Upper lobe of left lung (tissue), 4 donors: ENCODE measurements around the gene SFSWAP.

Source experiments
- EP300 ChIP-seq, 4 donors: sonication (generic); formaldehyde crosslinking; IDR thresholded peaks; one replicate each; pipeline ENCODE4 v1.5.1; 2017; ENCODE audit warnings: antibody characterized with exemption in 4 of 4, control low read depth in 2 of 4
- POLR2A ChIP-seq, 4 donors: fragments of 450-650 bp; IDR thresholded peaks; one replicate each; pipeline ENCODE4 v1.5.1; 2016 to 2017; ENCODE audit warnings: antibody characterized with exemption in 4 of 4, mild to moderate bottlenecking in 2 of 4
- POLR2AphosphoS5 ChIP-seq, 2 donors: sonication (generic); formaldehyde crosslinking; IDR thresholded peaks; one replicate each; pipeline ENCODE4 v1.5.1; 2017; ENCODE audit warnings: antibody characterized with exemption in 2 of 2
- TF ChIP-seq, protein P1 (sequence below), 6 experiments: fragments of 450-650 bp in 4 of 6; fragments of 200-600 bp in 2 of 6; sonication (generic) in 2 of 6; IDR thresholded peaks; one replicate each; pipeline ENCODE4 v1.5.1; 2016 to 2019; ENCODE audit warnings: antibody characterized with exemption in 6 of 6

- no peak for TF ChIP-seq POLR2AphosphoS5 (IDR thresholded peaks at IDR 0.05)
- TF ChIP-seq, protein P1, sequence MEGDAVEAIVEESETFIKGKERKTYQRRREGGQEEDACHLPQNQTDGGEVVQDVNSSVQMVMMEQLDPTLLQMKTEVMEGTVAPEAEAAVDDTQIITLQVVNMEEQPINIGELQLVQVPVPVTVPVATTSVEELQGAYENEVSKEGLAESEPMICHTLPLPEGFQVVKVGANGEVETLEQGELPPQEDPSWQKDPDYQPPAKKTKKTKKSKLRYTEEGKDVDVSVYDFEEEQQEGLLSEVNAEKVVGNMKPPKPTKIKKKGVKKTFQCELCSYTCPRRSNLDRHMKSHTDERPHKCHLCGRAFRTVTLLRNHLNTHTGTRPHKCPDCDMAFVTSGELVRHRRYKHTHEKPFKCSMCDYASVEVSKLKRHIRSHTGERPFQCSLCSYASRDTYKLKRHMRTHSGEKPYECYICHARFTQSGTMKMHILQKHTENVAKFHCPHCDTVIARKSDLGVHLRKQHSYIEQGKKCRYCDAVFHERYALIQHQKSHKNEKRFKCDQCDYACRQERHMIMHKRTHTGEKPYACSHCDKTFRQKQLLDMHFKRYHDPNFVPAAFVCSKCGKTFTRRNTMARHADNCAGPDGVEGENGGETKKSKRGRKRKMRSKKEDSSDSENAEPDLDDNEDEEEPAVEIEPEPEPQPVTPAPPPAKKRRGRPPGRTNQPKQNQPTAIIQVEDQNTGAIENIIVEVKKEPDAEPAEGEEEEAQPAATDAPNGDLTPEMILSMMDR (IDR thresholded peaks at IDR 0.05), result no peak
- no peak for TF ChIP-seq POLR2A (IDR thresholded peaks at IDR 0.05)
- TF ChIP-seq EP300 (IDR thresholded peaks at IDR 0.05), result no peak
Measured at GRCh38 chr12:131842169-131842568, 131.3 kb downstream of the SFSWAP start.
